Sigmoid colon (tissue), 4 donors: ENCODE results near the gene CIITA.
A peak's percentile ranks its signal among the peaks of the same experiment; 100 is the strongest.

Experiments used
- CTCF ChIP-seq, 4 experiments: fragments of 450-650 bp in 3 of 4; fragments of 200-600 bp in 1 of 4; IDR thresholded peaks; one replicate each; pipeline ENCODE4 v1.5.1; 2016 to 2019; ENCODE audit warnings: antibody characterized with exemption in 4 of 4, mild to moderate bottlenecking in 3 of 4, moderate library complexity in 2 of 4
- EP300 ChIP-seq, 4 donors: sonication (generic); formaldehyde crosslinking; IDR thresholded peaks; one replicate each; pipeline ENCODE4 v1.6.1; 2017; ENCODE audit warnings: antibody characterized with exemption in 4 of 4
- POLR2A ChIP-seq, 2 donors: fragments of 450-650 bp; IDR thresholded peaks; one replicate each; pipeline ENCODE4 v1.6.1; 2016; ENCODE audit warnings: antibody characterized with exemption in 2 of 2, mild to moderate bottlenecking in 2 of 2, moderate library complexity in 2 of 2

GRCh38 chr16:10918294-10919002 lies 41.4 kb downstream of the CIITA start:
- TF ChIP-seq CTCF (IDR thresholded peaks at IDR 0.05) (peak; percentile 81 to 96 (median 95)), EP300 (IDR thresholded peaks at IDR 0.05) (no peak), POLR2A (IDR thresholded peaks at IDR 0.05) (no peak)
